Raji (cell line): ENCODE data around the gene PDS5A.

Experiments
- POLR2A ChIP-seq: IDR thresholded peaks from 2 replicates; pipeline ENCODE4 v1.6.1; 2011; ENCODE audit warnings: low read depth, low read length, control low read depth; ENCODE audit not compliant: insufficient read depth

Gene PDS5A

DNA sequence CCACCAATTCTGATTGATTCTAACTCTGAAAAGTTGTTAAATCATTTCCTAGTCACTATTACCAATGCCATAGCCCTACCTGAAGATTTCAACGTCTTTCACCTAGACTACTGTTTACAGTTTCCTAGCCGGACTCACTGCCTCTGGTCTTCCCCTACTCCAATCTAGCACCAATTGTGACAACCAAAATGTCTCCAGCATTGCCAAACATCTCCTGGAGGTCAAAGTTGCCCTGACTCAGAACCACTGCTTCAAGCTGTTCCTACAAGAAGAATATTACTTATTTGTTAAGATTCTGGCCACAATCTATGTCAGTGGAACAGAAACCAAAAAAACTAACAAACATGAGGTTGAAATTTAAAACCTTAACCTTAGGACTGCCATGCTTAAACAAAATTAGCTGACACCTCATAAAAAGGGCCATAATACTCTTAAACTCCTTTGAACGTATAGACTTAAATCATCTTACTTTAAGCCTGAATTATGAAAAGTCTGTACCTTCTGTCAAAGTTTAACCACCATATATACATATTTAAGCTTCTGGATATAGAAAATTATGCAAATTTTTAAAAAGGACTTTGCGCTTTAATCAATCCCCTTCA is 2.1 kb downstream of the PDS5A start:
- no peak for TF ChIP-seq POLR2A

DNA sequence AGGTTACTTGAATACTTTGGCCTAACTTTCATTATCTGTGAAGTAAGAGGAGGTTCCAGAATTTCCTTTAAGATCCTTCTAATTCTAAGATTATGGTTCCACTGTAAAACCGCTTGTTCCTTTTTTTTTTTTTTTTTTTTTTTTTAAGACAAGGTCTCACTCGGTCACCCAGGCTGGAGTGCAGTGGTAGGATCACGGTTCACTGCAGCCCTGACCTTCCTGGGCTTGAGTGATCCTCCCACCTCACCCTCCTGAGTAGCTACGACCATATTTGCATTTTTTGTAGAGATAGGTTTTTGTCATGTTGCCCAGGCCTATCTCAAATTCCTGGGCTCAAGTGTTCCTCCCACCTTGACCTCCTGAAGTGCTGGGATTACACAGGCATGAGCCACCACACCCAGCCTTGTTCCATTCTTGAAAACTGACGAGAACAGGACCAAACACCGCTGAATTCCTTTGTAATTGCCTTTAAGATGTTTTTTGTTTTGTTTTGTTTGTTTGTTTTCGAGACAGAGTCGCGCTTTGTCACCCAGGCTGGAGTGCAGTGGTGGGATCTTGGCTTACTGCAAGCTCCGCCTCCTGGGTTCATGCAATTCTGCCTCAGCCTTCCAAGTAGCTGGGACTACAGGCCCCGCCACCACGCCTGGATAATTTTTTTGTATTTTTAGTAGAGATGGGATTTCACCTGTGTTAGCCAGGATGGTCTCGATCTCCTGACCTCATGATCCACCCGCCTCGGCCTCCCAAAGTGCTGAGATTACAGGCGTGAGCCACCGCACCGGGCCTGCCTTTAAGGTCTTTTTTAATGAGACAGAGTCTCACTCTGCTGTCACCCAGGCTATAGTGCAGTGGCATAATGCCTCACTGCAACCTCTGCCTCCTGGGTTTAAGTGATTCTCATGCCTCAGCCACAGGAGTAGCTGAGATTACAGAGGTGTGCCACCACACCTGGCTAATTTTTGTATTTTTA is 6.8 kb downstream of the PDS5A start:
- no peak for TF ChIP-seq POLR2A

DNA sequence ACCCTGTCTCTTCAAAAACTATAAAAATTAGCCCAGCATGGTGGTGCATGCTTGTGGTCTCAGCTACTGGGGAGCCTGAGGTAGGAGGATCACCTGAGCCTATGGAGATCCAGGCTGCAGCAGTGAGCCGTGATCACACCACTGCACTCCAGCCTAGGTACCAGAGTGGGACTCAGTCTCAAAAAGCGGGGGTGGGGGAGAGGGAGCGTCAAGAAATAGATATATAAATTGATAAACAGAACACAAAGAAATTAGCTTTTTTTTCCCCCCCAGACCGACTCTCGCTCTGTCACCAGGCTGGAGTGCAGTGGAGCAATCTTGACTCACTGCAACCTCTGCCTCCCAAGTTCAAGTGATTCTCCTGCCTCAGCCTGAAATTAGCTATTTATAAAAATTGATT is 14.1 kb downstream of the PDS5A start:
- no peak for TF ChIP-seq POLR2A

DNA sequence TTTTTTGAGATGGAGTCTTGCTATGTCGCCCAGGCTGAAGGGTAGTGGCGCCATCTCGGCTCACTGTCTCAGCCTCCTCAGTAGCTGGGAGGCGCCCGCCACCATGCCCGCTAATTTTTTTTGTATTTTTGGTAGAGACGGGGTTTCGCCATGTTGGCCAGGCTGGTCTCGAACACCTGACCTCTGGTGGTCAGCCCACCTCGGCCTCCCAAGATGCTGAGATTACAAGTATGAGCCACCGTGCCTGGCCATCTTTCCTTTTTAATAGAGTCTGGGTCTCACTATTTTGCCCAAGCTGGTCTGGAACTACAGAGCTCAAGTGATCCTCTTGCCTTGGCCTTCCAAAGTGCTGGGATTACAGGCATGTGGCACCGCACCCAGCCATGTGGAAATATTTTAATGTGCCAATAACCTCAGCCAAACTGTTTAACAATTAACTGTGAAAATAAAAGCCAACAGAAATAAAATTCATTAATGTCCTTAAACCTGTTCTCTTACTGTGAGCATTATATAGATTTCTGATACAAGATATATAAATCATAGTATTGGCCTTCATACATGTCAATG is 16.3 kb downstream of the PDS5A start:
- TF ChIP-seq POLR2A, result no peak

DNA sequence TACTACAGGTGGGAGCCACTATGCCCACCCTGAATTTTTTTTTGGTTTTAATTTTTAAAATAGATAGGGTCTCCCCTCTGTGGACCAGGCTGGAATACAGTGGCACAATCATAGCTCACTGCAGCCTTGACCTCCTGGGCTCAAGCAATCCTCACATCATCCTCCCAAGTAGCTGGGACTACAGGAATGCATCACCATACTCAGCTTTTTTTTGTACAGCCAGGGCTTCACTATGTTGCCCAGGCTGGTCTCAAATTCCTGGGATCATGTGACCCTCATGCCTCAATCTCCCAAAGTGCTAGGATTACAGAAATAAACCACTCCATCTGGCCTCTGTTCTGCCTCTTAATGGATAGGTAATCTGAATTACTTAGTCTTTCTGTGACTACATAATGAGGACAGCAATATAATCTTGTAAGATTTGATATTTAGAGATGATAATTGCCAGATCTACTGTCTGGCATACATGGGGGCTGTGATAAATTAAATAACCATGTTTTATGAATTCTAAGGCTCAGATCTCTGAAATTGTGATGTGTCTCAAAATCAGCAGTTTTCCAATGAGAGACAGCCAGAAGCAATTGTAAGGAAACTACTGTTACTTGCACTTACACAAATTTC is 26.7 kb downstream of the PDS5A start:
- no peak for TF ChIP-seq POLR2A

DNA sequence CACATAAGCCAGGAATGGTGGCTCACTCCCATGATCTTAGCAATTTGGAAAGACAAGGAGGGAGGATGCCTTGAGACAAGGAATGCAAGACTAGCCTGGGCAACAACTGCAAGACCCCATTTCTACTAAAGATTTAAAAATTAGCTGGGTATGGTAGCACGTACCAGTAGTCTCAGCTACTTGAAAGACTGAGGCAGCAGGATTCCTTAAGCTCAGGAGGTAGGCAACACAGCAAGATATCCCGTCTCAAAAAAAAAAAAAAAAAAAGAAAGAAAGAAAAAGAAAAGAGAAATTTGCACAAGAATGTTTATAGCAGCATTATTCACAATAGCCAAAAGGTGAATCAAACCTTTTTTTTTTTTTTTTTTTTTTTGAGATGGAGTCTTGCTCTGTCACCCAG is 29.7 kb downstream of the PDS5A start:
- TF ChIP-seq POLR2A, result no peak

DNA sequence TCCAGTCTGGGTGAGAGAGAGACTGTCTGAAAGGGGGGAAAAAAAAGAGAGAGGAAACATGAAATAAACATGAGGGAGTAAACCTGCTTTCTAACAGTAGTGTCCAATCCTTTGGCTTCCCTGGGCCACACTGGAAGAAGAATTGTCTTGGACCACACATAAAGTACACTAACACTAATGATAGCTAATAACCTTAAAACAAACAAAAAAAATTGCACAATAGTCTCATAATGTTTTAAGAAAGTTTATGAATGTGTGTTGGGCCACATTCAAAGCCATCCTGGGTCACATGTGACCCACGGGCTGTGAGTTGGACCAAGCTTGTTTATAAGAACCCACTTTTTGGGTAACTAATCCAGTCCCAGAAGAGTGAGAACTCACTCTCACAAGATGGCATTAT is 30.3 kb downstream of the PDS5A start:
- TF ChIP-seq POLR2A, result no peak

DNA sequence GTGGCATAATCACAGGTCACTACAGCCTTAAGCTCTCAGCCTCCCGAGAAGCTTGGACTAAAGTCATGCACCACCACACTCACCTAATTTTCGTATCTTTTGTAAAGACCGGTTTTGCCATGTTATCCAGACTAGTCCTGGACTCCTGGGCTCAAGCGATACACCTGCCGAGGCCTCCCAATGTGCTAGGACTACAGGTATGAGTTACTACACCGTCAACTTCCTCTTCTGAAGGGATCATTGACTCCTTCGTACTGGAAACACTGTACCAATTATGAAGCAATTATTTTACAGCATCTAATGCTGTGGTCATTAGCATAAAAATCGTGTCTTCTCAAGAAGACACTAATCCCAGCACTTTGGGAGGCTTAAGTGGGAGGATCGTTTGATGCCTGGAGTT is 35.2 kb downstream of the PDS5A start:
- no peak for TF ChIP-seq POLR2A

DNA sequence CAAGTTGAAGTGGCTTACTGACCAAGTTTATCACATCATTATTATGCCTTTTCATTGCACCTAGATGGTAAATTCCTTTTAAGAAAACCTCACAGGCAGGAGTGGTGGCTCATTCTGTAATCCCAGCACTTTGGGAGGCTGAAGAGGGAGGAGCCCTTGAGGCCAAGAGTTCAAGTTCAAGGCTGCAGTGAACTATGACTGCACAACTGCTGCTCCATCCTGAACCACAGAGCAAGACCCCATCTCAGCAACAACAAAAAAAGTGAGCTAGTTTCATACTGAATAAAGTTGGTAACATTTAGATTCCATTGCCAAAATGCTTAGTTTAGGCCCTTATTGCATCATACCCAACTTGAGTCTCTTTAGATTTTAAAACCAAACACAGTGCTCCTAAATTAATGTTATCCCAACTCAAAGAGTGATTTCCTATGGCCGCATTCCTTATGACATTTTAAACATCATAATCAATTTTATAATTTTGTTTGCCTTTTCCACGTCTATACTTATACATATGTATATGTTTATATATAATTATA is 36.0 kb downstream of the PDS5A start:
- TF ChIP-seq POLR2A, result no peak

DNA sequence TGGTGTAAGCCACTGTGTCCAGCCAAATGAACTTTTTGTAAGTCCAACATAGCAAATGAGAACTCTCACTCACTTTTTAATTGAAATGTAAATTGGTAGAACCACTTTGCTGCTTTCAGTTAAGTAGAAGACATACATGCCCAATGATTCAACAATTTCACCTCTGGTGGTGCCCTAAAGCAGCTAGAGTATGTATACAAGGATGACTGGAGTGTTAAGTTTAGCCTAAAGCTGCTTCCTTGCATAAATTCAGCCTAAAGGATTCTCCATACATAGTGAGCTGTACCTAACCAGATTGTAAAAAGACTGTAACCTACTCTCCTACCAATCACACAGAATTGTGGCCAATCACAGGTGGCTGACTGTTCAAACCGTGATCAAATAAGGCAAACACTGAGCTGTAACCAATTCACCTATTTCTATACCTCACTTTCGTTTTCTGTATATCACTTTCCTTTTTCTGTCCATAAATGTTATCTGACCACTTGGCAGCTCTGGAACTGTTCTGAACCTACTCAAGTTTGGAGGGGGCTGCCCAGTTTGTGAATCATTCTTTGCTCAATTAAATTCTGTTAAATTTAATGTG is 39.9 kb downstream of the PDS5A start:
- no peak for TF ChIP-seq POLR2A

DNA sequence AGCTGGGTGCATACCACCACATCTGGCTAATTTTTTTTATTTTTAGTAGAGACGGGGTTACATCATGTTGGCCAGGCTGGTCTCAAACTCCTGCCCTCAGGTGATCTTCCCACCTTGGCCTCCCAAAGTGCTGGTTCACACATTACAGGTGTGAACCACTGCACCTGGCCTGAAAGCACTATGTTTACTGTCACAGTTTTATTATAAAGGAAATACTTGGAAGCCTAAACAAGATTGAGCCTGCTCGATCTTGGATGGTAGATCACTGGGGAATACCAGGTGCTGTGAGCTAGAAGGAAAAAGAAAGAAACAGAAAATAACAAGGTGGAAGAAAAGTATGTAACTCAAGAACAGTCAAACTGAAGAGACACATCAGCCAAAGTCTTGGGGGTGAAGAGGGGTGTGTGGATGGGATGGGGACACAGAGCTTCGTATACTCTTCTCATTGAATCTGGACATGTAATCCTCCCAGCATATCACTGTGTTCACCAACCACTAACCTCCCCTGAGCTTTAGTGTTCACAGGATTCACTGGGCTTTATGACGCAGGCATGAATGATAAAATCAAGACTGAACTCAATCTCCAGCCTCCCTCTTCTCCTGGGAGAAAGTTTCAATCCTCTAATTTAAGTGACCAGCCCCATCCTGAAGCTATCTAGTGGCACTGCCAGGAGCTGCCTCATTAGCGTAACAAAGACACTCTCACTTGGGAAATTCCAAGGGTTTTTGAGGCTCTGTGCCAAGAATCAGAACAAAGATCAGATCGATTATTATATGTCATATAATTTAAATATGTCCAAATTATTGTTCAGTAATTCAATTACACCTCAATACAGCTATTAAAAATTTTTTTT is 40.9 kb downstream of the PDS5A start:
- no peak for TF ChIP-seq POLR2A

DNA sequence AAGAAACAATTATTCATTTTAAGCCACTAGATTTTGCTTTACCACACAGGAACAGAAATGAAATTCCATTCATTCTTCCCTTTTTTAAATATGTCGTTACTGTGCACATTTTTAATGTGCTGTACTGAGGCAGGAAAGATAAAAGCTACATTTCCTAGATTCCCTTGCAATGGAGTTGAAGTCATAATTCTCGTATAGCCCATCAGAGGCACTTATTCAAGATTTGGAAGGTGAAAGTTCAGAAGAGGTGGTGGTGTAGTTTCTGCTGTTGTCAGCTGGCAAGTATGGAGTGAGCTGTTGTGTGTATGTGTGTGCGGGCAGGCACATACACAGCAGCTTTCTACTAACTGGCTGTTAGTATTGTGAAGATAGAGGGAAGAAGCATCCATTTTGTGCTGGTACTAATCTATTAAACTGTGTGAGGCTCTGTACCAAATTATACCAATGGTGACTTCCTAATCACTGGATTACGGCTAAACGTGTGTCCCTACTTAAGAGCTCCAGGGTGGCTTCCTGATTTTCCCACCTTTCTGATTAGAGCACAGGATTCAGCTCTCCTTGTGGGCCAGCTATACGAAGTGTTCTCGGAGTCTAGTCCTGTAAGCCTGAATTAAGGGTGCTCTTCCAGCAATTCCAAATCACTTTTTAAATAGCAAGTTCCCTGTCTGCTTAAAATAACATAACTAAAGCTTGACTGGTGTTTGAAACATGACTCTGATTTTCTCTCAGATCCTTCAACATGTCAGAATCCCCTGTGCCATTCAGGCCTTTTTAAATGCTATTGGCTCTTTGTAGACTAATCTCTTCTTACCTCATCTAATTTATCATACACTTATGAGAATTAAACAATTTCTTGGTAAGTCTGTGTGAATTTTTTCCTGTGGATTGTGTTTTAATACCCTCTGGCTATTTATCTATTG is 43.8 kb downstream of the PDS5A start:
- no peak for TF ChIP-seq POLR2A

DNA sequence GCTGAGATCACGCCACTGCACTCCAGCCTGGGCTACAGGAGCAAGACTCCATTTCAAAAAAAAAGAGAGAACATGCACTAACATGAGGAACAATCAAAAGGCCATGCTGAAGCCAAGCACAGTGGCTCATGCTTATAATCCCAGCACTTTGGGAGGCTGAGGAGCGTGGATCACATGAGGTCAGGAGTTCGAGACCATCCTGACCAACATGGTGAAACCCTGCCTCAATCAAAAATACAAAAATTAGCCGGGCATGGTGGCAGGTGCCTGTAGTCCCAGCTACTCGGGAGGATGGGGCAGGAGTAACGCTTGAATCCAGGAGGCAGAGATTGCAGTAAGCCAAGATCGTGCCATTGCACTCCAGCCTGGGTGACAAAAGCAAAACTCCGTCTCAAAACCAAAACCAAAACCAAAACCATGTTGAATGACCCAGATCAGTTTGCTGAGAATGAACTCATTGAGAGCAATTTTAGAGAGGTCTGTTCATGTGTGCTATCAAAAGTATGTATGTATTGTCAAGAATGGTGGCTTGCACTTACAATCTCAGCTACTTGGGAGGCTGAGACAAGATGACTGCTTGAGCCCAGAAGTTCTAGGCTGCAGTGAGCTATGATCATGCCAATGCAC is 44.8 kb downstream of the PDS5A start:
- TF ChIP-seq POLR2A, result no peak
